ENCODE results near the gene EXOC3L2.

DNA sequence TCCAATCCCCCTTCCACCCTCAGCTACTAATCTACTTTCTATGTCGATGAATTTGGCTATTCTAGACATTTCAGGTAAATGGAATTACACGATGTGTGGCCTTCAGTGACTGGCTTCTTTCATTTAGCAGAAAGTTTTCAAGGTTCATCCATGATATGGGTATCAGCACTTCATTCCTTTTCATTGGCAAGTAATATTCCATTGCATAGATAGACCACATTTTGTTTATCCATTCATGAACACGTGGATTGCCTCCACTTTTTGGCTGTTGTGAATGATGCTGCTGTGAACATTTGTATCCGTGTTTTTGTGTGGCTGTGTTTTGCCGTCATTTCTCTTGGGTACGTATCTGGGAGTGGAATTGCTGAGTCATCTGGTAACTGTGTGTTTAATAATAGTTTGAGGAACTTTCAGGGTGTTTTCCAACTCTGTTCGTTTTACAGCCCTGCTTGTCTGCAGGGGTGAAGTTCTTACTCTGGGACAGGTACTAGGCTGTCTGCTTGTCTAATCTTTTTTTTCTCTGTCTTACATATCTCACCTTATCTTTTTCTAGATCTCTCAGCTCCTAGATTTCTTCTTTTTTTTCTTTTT lies 38.3 kb upstream of the EXOC3L2 start:
- TF ChIP-seq TAF1 (IDR thresholded peaks at IDR 0.05; ENCODE audit: borderline replicate concordance, insufficient read depth, low read length), result no peak
- no peak for TF ChIP-seq POLR2AphosphoS5 (IDR thresholded peaks at IDR 0.05; ENCODE audit: low read depth, low read length)
- TF ChIP-seq, protein P1, sequence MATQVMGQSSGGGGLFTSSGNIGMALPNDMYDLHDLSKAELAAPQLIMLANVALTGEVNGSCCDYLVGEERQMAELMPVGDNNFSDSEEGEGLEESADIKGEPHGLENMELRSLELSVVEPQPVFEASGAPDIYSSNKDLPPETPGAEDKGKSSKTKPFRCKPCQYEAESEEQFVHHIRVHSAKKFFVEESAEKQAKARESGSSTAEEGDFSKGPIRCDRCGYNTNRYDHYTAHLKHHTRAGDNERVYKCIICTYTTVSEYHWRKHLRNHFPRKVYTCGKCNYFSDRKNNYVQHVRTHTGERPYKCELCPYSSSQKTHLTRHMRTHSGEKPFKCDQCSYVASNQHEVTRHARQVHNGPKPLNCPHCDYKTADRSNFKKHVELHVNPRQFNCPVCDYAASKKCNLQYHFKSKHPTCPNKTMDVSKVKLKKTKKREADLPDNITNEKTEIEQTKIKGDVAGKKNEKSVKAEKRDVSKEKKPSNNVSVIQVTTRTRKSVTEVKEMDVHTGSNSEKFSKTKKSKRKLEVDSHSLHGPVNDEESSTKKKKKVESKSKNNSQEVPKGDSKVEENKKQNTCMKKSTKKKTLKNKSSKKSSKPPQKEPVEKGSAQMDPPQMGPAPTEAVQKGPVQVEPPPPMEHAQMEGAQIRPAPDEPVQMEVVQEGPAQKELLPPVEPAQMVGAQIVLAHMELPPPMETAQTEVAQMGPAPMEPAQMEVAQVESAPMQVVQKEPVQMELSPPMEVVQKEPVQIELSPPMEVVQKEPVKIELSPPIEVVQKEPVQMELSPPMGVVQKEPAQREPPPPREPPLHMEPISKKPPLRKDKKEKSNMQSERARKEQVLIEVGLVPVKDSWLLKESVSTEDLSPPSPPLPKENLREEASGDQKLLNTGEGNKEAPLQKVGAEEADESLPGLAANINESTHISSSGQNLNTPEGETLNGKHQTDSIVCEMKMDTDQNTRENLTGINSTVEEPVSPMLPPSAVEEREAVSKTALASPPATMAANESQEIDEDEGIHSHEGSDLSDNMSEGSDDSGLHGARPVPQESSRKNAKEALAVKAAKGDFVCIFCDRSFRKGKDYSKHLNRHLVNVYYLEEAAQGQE (IDR thresholded peaks at IDR 0.05; ENCODE audit: insufficient read depth in 1 of 2, low read depth in 2 of 2, low read length in 2 of 2), result no peak
- TF ChIP-seq SIN3A (IDR thresholded peaks at IDR 0.05; ENCODE audit: borderline replicate concordance, insufficient read depth, low read length), result no peak

All from PFSK-1 (cell line).